ENCODE data around the gene TFAP2E. TPM values are rescaled to one million over a fixed set of nuclear protein-coding genes. Genes with fewer than 3 reads are reported as not detected.

The TFAP2E gene
- total RNA-seq, 1 experiment from 2014 or later: 0.26 TPM

DNA sequence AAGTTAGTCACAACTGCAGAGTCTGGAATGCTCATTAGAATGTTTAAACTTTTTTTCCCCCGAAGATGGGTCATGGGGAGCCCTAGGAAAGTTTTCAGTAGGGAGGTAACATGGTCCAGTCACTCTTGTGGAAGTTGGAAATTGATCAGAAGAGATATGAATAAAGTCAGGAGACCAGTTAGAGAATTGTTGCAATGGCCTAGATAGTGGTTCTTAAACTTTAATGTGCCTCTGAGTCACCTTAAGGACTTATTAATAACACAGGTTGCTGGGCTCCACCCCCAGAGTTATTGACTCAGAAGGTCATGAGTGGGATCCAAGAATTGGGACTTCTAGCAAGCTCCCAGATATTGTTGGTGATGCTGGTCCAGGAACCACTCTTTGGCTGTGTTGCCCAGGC lies 3.2 kb upstream of the TFAP2E start:
- Histone ChIP-seq H2AFZ (ENCODE audit: low read length) (no peak overlapping the region), H3F3A (ENCODE audit: low read length, unreplicated experiment) (no peaks in the 10 kb centered on the region), H3K27ac (ENCODE audit: low read length) (no peak overlapping the region), H3K9ac (ENCODE audit: low read length) (no peak overlapping the region), H3K4me2 (ENCODE audit: low read length) (no peak overlapping the region), H3K9me3 (ENCODE audit: low read length) (no peaks in the 10 kb centered on the region), H4K20me1 (ENCODE audit: low read length) (no peaks in the 10 kb centered on the region; the same call in 1 of the 2 replicates), H3K9me2 (replicated peaks; ENCODE audit: low read length) (no peaks in the 10 kb centered on the region), H3K27me3 (ENCODE audit: low read length) (no peaks in the 10 kb centered on the region), H3K79me2 (ENCODE audit: low read length) (no peaks in the 10 kb centered on the region), H3K4me1 (ENCODE audit: insufficient read depth, low read length) (peaks cover 14% of the 10 kb centered on the region), H3K36me3 (ENCODE audit: low read depth, low read length) (no peaks in the 10 kb centered on the region), H3K4me3 (ENCODE audit: low read length) (no peak overlapping the region)
- no peak for TF ChIP-seq EZH2 (IDR thresholded peaks at IDR 0.05; ENCODE audit: low read length, unreplicated experiment)
- no peak for TF ChIP-seq EZH2phosphoT487 (IDR thresholded peaks at IDR 0.05; ENCODE audit: borderline replicate concordance, low read length)
- TF ChIP-seq, protein P1, sequence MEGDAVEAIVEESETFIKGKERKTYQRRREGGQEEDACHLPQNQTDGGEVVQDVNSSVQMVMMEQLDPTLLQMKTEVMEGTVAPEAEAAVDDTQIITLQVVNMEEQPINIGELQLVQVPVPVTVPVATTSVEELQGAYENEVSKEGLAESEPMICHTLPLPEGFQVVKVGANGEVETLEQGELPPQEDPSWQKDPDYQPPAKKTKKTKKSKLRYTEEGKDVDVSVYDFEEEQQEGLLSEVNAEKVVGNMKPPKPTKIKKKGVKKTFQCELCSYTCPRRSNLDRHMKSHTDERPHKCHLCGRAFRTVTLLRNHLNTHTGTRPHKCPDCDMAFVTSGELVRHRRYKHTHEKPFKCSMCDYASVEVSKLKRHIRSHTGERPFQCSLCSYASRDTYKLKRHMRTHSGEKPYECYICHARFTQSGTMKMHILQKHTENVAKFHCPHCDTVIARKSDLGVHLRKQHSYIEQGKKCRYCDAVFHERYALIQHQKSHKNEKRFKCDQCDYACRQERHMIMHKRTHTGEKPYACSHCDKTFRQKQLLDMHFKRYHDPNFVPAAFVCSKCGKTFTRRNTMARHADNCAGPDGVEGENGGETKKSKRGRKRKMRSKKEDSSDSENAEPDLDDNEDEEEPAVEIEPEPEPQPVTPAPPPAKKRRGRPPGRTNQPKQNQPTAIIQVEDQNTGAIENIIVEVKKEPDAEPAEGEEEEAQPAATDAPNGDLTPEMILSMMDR (conservative IDR thresholded peaks at IDR 0.05; ENCODE audit: low read depth, low read length): no peak
- ATAC-seq: no peak
- CTCF ChIA-PET: interaction anchor here (0.9 kb wide), 1 partner anchor 157 kb away, joined by 5 read pairs; no protein-coding TSS in a partner anchor
- BruUV-seq (replicated peaks): no TSS peak
- POLR2A ChIA-PET (ENCODE audit: unreplicated experiment): no interaction called here
- intact Hi-C loops (cut with micrococcal nuclease): loop anchor here (1.0 kb wide), 3 partner anchors 145 to 204 kb away; no protein-coding TSS in a partner anchor
- peak; percentile 44 for DNase-seq

DNA sequence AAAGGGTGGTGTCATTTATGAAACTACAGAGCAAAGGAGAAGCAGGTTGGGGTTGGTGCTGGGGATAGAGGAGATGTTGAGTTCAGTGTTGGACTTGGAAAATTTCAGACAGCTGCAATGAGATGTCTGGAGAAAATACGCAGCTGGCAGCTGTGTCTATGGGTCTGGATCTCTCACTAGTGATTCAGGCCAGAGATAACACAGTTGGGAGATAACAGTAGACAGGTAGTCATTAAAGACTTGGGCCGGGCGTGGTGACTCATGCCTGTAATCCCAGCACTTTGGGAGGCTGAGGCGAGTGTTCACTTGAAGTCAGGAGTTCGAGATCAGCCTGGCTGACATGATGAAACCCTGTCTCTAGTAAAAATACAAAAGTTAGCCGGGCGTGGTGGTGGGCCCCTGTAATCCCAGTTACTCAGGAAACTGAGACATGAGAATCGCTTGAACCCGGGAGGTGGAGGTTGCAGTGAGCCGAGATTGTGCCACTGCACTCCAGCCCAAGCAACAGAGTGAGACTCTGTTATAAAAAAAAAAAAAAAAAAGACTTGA lies 2.5 kb upstream of the TFAP2E start:
- H3F3A ChIP-seq (ENCODE audit: low read length, unreplicated experiment): no peaks in the 10 kb centered on the region
- no peaks in the 10 kb centered on the region for H3K9me3 ChIP-seq (ENCODE audit: low read length)
- H3K4me2 ChIP-seq (ENCODE audit: low read length): no peak overlapping the region
- no peaks in the 10 kb centered on the region; the same call in 1 of the 2 replicates for H4K20me1 ChIP-seq (ENCODE audit: low read length)
- no peaks in the 10 kb centered on the region for H3K36me3 ChIP-seq (ENCODE audit: low read depth, low read length)
- no peak overlapping the region for H2AFZ ChIP-seq (ENCODE audit: low read length)
- no peaks in the 10 kb centered on the region for H3K9me2 ChIP-seq (replicated peaks; ENCODE audit: low read length)
- H3K9ac ChIP-seq (ENCODE audit: low read length): no peak overlapping the region
- no peaks in the 10 kb centered on the region for H3K79me2 ChIP-seq (ENCODE audit: low read length)
- no TSS peak for BruUV-seq (replicated peaks)
- no peak overlapping the region for H3K27ac ChIP-seq (ENCODE audit: low read length)
- intact Hi-C loops (cut with micrococcal nuclease): no loop called here
- ChIA-PET POLR2A (ENCODE audit: unreplicated experiment) (no interaction called here), CTCF (interaction anchor here (0.6 to 0.9 kb wide), 3 partner anchors 145 to 199 kb away, joined by 4 to 5 read pairs (median 4); partner anchors contain the start of gene CLSPN)
- no peak for ATAC-seq
- no peak for TF ChIP-seq EZH2 (IDR thresholded peaks at IDR 0.05; ENCODE audit: low read length, unreplicated experiment)
- no peak for TF ChIP-seq EZH2phosphoT487 (IDR thresholded peaks at IDR 0.05; ENCODE audit: borderline replicate concordance, low read length)
- TF ChIP-seq, protein P1 (conservative IDR thresholded peaks at IDR 0.05; ENCODE audit: low read depth, low read length): no peak
- H3K4me1 ChIP-seq (ENCODE audit: insufficient read depth, low read length): peaks cover 18% of the 10 kb centered on the region
- no peaks in the 10 kb centered on the region for H3K27me3 ChIP-seq (ENCODE audit: low read length)
- no peak overlapping the region for H3K4me3 ChIP-seq (ENCODE audit: low read length)
- DNase-seq: no peak

DNA sequence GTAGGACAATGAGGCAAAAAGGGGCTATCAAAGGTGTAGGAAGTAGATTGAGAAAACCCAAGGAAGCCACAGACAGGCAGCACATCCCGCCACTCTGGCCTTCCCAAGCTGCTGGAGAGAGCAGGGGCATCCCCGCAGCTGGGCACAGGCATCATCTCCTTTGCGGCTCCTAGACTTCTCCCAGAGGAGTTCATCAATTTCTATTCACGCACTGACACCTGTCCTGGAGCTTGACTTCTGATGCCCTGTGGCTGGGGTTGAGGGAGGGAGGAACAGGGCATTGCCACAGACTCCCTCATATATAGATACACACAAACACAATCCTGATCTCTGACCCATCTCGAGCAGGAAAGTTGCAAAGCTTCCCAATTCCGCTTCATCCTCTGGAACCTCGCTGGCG lies 1.9 kb upstream of the TFAP2E start:
- no peak overlapping the region for H2AFZ ChIP-seq (ENCODE audit: low read length)
- H3K4me3 ChIP-seq (ENCODE audit: low read length): no peak overlapping the region
- CTCF ChIA-PET: interaction anchor here (0.6 to 0.8 kb wide), 3 partner anchors 75 to 199 kb away, joined by 3 to 4 read pairs (median 4); partner anchors contain the start of gene CLSPN
- H3K27me3 ChIP-seq (ENCODE audit: low read length): no peaks in the 10 kb centered on the region
- no peak for ATAC-seq
- intact Hi-C loops (cut with micrococcal nuclease): no loop called here
- no peak overlapping the region for H3K9ac ChIP-seq (ENCODE audit: low read length)
- no peak overlapping the region for H3K4me2 ChIP-seq (ENCODE audit: low read length)
- no peaks in the 10 kb centered on the region for H3K9me3 ChIP-seq (ENCODE audit: low read length)
- TF ChIP-seq EZH2 (IDR thresholded peaks at IDR 0.05; ENCODE audit: low read length, unreplicated experiment) (no peak), EZH2phosphoT487 (IDR thresholded peaks at IDR 0.05; ENCODE audit: borderline replicate concordance, low read length) (no peak)
- TF ChIP-seq, protein P1 (conservative IDR thresholded peaks at IDR 0.05; ENCODE audit: low read depth, low read length): no peak
- no peaks in the 10 kb centered on the region; the same call in 1 of the 2 replicates for H4K20me1 ChIP-seq (ENCODE audit: low read length)
- POLR2A ChIA-PET (ENCODE audit: unreplicated experiment): no interaction called here
- H3K4me1 ChIP-seq (ENCODE audit: insufficient read depth, low read length): peaks cover 18% of the 10 kb centered on the region
- no peak for DNase-seq
- no peaks in the 10 kb centered on the region for H3K79me2 ChIP-seq (ENCODE audit: low read length)
- H3K36me3 ChIP-seq (ENCODE audit: low read depth, low read length): no peaks in the 10 kb centered on the region
- no peak overlapping the region for H3K27ac ChIP-seq (ENCODE audit: low read length)
- H3K9me2 ChIP-seq (replicated peaks; ENCODE audit: low read length): no peaks in the 10 kb centered on the region
- H3F3A ChIP-seq (ENCODE audit: low read length, unreplicated experiment): no peaks in the 10 kb centered on the region
- no TSS peak for BruUV-seq (replicated peaks)

Data from PC-3 (cell line).